Stimulated activated CD4-positive, alpha-beta T cell treated with anti-CD3 and anti-CD28 coated beads, Interleukin-15, amount 100 ng/mL, for 1 hour (primary cell): ENCODE results near the gene ZNRD2.
A peak's percentile ranks its signal among the peaks of the same experiment; 100 is the strongest.
"Not testable (repeated sequence)": the region's sequence is repeated elsewhere in the genome, so short reads cannot be mapped to it uniquely, and the experiment has no call there.

Source experiments
- DNase-seq, 2 donors: peaks; one replicate each; pipeline ENCODE4 v3.0.0-alpha.2; 2020; ENCODE audit warnings: low read depth in 1 of 2, low spot score in 1 of 2

Gene ZNRD2

GRCh38 chr11:65569973-65570918 is at the start of gene ZNRD2:
Gene ZNRD2 (plus strand): TSS chr11:65570477. CDS start chr11:65570492, 15 bp downstream.
- DNase-seq, result peak; percentile 95 to 96

GRCh38 chr11:65521777-65522521 is 48.3 kb upstream of the ZNRD2 start:
- not testable (repeated sequence) for DNase-seq

DNA sequence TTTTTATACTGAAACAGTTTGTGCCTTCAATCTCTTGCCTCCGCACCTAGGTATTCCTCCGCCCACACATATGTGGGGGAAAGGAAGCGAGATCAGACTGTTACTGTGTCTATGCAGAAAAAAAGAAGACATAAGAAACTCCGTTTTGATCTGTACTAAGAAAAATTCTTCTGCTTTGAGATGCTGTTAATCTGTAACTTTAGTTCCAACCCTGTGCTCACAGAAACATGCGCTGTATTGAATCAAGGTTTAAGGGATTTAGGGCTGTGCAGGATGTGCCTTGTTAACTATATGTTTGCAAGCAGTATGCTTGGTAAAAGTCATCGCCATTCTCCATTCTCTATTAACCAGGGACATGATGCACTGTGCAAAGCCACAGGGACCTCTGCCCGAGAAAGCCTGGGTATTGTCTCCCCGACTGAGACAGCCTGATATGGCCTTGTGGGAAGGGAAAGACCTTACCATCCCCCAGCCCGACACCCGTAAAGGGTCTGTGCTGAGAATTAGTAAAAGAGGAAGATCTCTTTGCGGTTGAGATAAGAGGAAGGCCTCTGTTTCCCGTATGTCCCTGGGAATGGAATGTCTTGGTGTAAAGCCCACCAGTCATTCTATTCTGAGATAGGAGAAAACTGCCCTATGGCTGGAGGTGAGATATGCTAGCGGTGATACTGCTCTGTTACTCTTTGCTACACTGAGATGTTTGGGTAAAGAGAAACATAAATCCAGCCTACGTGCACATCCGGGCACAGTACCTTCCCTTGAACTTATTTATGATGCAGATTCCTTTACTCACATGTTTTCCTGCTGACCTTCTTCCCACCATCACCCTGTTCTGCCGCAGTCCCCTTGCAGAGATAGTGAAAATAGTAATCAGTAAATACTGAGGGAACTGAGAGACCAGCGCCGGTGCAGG is 47.3 kb upstream of the ZNRD2 start:
- DNase-seq, result not testable (repeated sequence)

GRCh38 chr11:65523631-65523968 is 46.7 kb upstream of the ZNRD2 start:
- DNase-seq, result not testable (repeated sequence)

GRCh38 chr11:65524014-65524740 is 46.1 kb upstream of the ZNRD2 start:
- DNase-seq, result no peak

- peak; percentile 73 to 74 for DNase-seq
These were observed 45.3 kb upstream of the ZNRD2 start, which contains the start of gene SCYL1 for GRCh38 chr11:65524741-65525545. Gene SCYL1 (plus strand): TSS chr11:65525083. CDS start chr11:65525154, 71 bp downstream.

GRCh38 chr11:65525546-65526480 is 44.5 kb upstream of the ZNRD2 start:
- DNase-seq, result no peak

DNA sequence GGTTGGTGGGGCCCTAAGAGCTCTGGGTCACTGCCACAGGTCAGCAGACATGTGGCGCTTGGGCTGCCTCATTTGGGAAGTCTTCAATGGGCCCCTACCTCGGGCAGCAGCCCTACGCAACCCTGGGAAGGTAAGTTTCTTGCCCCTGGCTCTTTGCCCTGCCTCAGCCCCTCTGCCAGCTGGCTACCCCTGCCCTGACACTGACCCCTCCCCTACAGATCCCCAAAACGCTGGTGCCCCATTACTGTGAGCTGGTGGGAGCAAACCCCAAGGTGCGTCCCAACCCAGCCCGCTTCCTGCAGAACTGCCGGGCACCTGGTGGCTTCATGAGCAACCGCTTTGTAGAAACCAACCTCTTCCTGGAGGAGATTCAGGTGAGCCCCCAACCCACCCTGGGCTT is 43.5 kb upstream of the ZNRD2 start:
- no peak for DNase-seq

- no peak for DNase-seq
These were observed 41.4 kb upstream of the ZNRD2 start for GRCh38 chr11:65528819-65529350.

GRCh38 chr11:65529475-65530156 is 40.7 kb upstream of the ZNRD2 start:
- no peak for DNase-seq

DNA sequence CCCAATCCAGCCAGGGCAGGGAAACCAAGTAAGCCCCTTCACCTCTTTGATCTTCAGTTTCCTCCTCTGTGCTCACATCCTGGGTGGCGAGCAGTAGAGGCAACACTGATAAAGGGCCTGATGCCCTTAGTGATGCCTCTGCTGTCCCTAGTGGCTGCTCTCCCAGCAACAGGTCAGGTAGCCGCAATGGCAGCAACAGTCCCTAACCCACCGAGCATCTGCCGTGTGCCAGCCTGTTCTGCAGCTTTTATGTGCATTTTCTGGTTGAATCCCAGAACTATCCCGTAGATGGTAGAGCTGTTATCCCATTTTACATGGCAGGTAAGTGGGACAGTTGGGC is 40.1 kb upstream of the ZNRD2 start:
- no peak for DNase-seq

DNA sequence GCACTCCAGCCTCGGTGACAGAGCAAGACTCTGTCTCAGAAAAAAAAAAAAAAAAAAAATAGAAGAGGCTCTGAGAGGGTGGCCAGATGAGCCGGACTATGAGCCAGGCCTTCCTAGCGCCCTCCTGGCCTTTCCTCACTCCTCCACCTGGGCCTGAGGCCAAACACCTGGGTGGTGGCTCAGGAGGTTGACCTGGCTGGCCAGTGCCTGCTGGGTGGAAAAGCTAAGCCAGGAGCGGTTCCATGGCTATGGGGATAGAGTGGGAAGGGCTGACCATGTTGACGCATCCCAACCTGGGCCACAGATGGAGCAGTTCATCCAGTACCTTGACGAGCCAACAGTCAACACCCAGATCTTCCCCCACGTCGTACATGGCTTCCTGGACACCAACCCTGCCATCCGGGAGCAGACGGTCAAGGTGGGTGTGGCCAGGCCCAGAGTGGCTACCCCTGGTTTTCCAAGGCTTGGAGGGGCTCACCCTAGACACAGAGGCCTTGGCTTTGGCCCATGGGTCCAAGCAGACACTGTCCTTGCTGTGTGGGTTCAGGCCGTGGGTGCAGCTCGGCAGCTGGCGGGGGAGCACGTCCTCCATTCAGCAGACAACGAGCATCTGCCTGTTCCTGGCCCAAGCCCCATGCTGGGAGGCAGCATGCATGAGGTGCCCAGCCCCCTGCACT is 37.8 kb upstream of the ZNRD2 start:
- no peak for DNase-seq

DNA sequence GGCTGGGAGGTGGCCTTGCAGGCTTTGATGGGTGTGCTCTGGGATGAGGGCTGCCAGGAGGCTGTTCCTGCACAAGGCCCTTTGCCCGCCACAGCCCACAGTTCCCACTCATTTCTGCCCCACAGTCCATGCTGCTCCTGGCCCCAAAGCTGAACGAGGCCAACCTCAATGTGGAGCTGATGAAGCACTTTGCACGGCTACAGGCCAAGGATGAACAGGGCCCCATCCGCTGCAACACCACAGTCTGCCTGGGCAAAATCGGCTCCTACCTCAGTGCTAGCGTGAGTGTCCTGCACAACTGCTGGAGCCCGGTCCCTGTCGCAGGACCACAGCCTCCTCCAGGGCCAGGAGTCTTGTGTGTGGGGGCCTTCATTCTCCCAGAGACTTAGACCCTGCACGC is 35.2 kb upstream of the ZNRD2 start:
- DNase-seq, result no peak

DNA sequence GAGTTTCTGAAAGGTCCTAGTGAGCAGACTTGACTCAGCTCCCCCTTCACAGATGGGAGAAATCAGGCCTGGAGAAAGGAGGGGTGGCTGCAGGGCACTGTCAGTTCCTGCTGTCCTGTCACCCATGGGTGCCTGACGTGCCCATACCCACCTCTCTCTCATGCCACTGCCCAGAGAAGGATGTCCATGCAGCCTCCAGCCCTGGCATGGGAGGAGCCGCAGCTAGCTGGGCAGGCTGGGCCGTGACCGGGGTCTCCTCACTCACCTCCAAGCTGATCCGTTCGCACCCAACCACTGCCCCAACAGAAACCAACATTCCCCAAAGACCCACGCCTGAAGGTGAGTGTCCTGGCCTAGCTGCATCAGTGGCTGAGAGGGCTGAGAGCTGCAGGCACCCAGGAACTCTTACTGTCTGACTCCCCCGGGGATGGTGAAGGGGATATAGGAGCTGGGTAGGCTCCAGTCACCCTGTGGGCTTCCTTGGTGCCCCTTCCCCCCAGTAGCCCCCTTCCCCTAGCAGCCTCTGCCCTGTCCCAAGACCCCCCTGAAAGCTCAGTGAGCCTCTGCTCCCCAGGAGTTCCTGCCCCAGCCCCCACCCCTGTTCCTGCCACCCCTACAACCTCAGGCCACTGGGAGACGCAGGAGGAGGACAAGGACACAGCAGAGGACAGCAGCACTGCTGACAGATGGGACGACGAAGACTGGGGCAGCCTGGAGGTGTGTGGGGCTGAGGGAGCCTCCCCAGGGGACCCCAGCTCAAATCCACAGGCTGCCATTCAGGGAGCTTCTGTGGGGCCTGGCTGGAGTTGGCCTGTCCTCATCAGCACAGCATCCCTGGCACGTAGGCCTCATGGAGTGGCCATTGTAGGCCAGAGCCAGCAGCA is 33.6 kb upstream of the ZNRD2 start:
- no peak for DNase-seq

DNA sequence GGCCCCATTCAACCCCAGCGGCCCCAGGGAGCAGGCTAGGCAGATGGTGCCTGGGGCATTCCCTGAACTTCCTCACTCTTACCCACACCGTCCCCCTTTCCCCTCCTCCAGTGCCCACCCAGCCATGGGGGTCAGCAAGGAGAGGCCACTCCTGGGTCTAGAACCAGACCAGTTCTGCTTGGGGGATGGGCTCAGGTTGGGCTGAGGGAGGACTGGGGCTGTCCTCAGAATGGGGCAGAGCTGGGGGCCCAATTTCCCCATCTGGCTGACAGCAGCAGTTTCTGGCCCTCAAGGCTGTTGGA is 33.0 kb upstream of the ZNRD2 start:
- no peak for DNase-seq

GRCh38 chr11:65537620-65538231 is 32.6 kb upstream of the ZNRD2 start:
- no peak for DNase-seq
